Nucleus accumbens (tissue), 56 donors: ENCODE data around the gene MPL.
"Not testable (repeated sequence)": the region's sequence is repeated elsewhere in the genome, so short reads cannot be mapped to it uniquely, and the experiment has no call there.

ENCODE experiments used
- DNase-seq, 56 donors: peaks; one replicate each; lab custom pipeline; 2025; lab: John Stamatoyannopoulos, UW

Gene MPL

GRCh38 chr1:43369779-43370178 lies 32.2 kb downstream of the MPL start:
- DNase-seq, result not testable (repeated sequence)

GRCh38 chr1:43370564-43370963 lies 32.9 kb downstream of the MPL start:
- no peak for DNase-seq

GRCh38 chr1:43372172-43372571 lies 34.6 kb downstream of the MPL start:
- no peak for DNase-seq

- peak in 3 of 56 donors; percentile 3 to 39 (median 11) for DNase-seq
These were observed 35.7 kb downstream of the MPL start for GRCh38 chr1:43373066-43373940.

DNA sequence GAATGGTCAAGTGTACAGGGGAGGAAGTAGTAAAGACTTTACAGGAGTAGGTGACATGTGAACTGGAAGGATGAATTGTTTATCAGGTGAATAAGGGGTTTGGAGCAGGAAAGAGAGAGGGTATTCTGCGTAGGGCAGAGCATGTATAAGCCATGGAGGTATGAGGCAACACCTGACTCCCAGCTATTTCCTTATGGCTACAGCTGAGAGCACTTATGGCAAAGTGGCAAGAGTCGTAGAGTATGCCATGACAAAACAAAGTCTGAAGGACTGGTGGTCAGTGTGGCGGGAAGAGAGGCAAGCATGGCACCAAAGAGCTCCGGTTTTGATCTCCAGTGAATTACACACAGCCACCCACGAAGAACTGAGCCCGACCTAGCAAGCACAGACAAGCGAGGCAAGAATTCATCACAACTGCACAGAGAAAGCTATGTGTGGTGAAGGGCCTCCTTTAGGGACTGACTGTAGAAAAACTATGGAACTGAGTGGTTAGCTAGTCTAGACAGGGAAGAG lies 39.2 kb downstream of the MPL start:
- DNase-seq, result no peak

- DNase-seq, result no peak
These were observed 40.2 kb downstream of the MPL start for GRCh38 chr1:43377831-43378230.

DNA sequence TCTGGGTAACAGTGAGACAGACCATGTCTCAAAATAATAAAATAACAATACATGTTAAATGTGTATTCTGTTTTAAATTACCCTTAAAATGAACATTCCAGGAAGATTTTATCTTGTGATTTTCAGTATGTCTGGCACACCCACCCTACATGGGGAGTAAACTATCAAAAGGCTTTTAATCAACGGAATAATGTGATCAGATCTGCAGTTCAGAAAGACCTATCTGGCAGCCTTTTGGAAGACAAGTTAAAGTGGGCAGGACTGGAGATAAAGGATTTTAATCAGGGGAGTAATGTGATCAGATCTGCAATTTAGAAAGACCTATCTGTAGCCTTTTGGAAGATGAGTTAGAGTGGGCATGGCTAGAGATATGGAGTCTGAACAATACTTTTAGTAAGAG lies 41.9 kb downstream of the MPL start:
- no peak for DNase-seq

DNA sequence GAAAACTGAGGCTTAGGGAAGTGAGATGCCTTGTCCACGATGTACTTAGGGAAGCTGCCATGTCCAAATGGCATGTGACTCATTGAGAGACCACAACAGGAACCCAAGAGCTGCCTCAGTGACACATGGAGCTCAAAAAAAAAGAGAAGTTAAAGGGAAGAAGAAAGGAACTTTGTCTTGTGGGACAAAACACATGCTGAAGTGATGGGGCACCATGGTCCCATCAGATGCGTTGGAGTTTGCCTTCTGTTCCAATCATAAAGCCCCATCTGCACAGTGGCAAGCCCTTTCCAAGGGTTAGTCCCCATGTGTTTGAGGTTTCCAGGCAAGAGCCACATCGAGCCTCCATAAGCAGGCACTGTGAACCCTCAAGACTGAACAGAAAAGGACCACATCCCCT lies 44.0 kb downstream of the MPL start:
- peak in 17 of 56 donors; percentile 11 to 80 (median 53) for DNase-seq

DNA sequence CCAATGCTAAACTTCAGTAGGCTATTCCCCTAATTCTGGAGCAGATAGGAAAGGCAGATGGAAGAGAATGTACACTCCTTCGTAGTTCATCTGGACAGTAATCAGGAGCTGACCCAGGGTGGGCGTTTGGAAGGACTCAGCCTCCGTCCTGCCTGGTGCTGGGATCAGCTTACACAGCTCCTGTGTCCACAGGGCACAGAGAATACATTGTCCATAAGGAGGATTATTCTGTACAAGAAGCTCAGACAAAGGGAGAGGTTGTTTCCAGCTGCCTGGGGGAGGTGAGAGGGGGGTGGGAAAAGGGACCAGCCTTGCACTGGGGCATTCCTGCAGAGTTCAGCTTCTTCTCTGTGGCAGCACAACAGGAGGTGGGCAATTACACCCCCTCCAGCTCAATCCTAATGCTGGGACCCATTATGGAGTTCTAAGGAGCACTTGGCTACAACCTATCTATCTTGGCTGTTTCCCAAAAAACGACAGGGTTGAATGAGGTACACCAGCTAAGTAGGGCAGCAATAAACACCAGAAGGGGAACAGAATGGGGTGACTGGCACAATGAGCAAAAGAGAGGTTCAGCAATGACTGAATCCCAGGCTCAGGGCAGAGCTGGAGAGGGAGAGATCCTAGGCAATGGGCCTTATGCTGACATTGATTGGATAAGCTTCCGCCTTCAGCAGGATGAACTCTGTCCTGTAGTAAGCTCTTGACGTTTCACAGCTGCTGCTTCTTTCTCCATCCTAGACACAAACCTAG lies 44.6 kb downstream of the MPL start:
- DNase-seq, result peak in 54 of 56 donors; percentile 19 to 86 (median 66)

- DNase-seq, result peak in 45 of 56 donors; percentile 4 to 64 (median 24)
These were observed 45.8 kb downstream of the MPL start for GRCh38 chr1:43383449-43383848.

DNA sequence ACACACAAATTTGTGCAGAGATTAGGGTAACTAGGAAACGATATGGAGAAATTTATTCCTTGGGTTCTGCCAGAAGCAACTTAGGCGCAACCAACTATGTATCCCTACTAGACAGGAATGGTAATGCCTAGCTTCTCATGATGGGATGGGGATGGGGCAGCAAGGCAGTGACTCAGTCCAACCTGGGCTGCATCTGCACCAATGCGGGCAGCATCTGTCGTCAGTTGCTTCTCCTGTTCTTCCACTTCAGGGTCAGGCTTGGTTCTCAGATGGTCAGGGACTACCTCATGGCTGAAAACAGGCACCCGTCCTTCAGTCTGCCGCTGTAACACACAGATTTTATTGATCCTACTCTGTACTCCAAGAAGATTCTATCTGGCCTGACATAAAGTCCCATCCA lies 49.1 kb downstream of the MPL start:
- DNase-seq, result no peak

GRCh38 chr1:43387976-43388599 lies 50.5 kb downstream of the MPL start:
- no peak for DNase-seq

- peak in 1 of 56 donors; percentile 9 for DNase-seq
These were observed 51.0 kb downstream of the MPL start for GRCh38 chr1:43388613-43389012.

- DNase-seq, result peak; percentile 58 to 97 (median 91)
These were observed 52.0 kb downstream of the MPL start, which contains the start of the genes MED8 and SZT2 for GRCh38 chr1:43389326-43390313. Gene MED8, minus strand, starts transcription at chr1:43389800. Its CDS starts 36 bp downstream, at chr1:43389764. Gene SZT2, plus strand, starts transcription at chr1:43389899. Its CDS starts 70 bp downstream, at chr1:43389969.

DNA sequence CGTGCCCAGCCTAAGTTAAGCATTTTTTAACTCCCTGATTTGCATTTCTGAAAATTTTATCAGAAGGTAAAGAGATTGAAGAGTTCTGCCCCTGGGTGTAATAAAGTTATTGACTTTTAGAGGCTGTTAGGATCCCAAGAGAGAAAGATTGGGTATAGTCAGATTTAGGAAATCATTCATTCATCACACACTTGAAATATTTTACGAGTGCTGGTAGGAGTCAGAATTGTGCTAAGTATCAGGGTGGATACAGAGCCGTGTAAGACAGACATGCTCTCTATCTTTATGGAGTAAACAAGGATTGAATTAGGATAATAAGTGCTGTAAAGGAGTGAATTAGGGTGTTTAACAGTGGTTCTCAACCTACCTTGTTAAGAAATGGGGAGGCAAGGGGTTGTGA lies 55.1 kb downstream of the MPL start:
- no peak for DNase-seq

DNA sequence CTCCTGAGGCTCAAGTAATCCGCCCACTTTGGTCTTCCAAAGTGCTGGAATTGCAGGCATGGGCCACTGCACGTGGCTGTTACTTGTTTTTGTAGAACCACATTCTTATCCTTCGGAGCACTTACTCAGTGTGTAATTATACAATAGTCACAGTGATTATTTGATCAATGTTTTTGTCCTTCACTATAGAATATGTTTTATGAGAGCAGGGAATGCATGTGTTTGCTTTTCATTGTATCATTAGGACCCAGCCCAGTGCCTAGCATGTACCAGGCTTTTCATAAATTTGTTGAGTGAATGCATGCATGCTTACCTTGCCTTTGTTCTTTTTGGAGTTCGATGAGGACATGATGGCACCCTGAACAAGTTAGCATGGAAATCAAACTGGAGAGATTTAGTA lies 57.9 kb downstream of the MPL start:
- no peak for DNase-seq

GRCh38 chr1:43396059-43396458 lies 58.4 kb downstream of the MPL start:
- DNase-seq, result no peak

- DNase-seq, result no peak
These were observed 60.6 kb downstream of the MPL start for GRCh38 chr1:43398227-43398626.

- not testable (repeated sequence) for DNase-seq
These were observed 62.8 kb downstream of the MPL start for GRCh38 chr1:43400441-43400840.
